Activated T-cell treated with anti-CD3 and anti-CD28 coated beads, Interleukin-2, amount 50 U/mL, for 1 hour (primary cell): ENCODE measurements around the gene SSX2IP.
"Not testable (repeated sequence)": the region's sequence is repeated elsewhere in the genome, so short reads cannot be mapped to it uniquely, and the experiment has no call there.

Experiments used
- DNase-seq: peaks from one replicate; pipeline ENCODE4 v3.0.0-alpha.2; 2020

SSX2IP gene, protein sequence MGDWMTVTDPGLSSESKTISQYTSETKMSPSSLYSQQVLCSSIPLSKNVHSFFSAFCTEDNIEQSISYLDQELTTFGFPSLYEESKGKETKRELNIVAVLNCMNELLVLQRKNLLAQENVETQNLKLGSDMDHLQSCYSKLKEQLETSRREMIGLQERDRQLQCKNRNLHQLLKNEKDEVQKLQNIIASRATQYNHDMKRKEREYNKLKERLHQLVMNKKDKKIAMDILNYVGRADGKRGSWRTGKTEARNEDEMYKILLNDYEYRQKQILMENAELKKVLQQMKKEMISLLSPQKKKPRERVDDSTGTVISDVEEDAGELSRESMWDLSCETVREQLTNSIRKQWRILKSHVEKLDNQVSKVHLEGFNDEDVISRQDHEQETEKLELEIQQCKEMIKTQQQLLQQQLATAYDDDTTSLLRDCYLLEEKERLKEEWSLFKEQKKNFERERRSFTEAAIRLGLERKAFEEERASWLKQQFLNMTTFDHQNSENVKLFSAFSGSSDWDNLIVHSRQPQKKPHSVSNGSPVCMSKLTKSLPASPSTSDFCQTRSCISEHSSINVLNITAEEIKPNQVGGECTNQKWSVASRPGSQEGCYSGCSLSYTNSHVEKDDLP

DNA sequence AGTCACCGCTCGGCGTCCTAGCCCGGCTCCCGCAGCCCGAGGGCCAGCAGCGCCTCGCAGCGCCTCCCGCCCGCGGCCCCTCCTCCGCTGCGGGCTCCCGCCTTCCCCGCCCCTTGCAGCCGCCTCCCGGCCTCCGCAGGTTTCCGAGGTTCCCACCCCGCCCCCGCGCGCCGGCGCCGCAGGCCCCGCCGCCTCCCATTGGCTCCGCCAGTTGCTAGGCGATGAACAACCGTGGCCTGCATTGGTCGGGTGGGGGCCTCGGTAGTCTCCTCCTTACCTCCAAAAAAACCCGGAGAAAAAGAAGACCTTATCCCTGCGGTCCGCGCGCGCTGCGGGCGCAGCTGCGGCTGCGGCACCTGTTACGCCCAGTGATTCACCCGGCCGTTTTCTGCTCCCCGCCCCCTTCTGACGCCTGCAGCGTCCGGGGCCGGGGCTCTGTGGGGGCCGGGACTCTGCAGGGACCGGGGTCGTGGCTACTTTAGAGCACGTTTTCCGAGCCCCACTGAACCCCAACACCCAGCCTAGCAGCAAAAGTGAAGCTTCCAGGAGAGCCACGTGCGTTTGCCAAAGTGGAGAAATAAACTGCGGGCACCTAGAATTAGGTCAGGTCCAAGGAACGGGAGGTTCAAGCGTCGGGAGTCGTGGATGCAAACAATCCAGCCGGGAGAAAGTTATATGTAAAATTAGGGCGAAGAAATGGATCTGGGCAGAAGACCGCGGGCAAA lies at the start of gene SSX2IP:
SSX2IP (minus strand) TSS at position 65 of the 725 bp plus-strand sequence. CDS start 19,242 bp downstream, outside the sequence.
- peak; percentile 100 for DNase-seq

- no peak for DNase-seq
Observed at GRCh38 chr1:84738237-84738636, 48.0 kb upstream of the SSX2IP start.

- no peak for DNase-seq
Observed at GRCh38 chr1:84737590-84737989, 47.3 kb upstream of the SSX2IP start.

DNA sequence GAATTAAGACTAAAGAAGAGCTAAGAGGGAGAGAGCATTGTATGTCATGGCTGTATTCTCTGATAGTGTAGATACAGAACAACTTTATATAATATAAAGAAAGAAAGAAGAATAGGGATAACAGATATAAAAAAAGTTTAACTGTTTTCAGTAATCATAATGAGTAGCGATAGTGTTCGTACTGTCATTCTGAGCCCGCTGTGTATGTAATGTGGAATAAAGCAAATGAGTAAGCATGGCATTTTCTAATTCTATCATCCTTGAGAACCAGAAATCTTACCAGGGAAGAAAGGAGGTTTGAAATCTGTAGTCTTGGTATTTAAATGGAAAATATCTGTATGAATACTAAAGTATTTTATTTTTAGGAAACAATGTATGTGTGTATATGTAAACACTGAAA lies 46.7 kb upstream of the SSX2IP start:
- DNase-seq = no peak

DNA sequence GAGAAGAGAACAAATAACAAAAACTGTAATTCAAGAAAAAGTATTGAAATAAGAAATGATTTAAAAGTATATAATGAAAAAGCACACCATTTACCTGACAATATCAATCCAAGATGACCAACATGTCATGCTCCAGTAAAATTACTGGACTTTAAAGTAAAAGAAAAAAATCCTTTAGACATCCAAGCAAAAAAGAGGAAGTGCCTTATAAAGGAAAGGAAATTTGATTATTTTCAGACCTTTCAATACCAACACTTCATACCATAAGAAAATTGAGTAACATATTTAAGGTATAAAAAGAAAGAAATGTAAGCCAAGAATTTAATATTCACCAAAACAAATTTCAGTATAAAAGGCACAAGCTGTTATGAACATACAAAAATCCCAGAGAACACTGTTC lies 46.2 kb upstream of the SSX2IP start:
- no peak for DNase-seq

GRCh38 chr1:84735483-84735882 lies 45.2 kb upstream of the SSX2IP start:
- no peak for DNase-seq

GRCh38 chr1:84732520-84732919 lies 42.3 kb upstream of the SSX2IP start:
- no peak for DNase-seq

DNA sequence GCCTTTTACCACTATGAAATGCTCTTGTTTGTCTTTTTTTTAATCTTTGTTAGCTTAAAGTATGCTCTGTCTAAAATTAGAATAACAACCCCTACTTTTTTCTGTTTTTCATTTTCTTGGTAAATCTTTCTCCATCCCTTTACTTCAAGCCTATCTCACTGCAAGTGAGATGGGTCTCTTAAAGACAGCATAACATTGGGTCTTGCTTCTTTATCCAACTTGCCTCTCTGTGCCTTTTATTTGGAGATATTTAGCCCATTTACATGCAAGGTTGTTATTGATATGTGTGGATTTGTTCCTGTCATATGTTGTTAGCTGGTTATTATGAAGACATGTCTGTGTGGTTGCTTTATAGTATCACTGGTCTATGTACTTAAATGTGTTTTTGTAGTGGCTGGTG lies 41.3 kb upstream of the SSX2IP start:
- no peak for DNase-seq

DNA sequence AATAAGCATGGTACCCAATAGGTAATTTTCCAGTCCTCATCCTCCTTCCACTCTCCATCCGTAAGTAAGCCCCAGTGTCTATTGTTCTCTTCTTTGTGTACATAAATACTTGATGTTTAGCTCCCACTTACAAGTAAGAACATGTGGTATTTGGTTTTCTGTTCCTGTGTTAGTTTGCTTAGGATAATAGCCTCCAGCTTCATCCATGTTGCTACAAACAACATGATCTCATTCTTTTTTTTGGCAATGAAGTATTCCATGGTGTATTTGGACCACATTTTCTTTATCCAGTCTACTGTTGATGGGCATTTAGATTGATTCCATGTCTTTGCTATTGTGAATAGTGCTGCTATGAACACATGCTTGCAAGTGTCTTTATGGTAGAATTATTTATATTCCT lies 37.5 kb upstream of the SSX2IP start:
- DNase-seq = not testable (repeated sequence)

- no peak for DNase-seq
Observed at GRCh38 chr1:84726593-84727499, 36.6 kb upstream of the SSX2IP start.

DNA sequence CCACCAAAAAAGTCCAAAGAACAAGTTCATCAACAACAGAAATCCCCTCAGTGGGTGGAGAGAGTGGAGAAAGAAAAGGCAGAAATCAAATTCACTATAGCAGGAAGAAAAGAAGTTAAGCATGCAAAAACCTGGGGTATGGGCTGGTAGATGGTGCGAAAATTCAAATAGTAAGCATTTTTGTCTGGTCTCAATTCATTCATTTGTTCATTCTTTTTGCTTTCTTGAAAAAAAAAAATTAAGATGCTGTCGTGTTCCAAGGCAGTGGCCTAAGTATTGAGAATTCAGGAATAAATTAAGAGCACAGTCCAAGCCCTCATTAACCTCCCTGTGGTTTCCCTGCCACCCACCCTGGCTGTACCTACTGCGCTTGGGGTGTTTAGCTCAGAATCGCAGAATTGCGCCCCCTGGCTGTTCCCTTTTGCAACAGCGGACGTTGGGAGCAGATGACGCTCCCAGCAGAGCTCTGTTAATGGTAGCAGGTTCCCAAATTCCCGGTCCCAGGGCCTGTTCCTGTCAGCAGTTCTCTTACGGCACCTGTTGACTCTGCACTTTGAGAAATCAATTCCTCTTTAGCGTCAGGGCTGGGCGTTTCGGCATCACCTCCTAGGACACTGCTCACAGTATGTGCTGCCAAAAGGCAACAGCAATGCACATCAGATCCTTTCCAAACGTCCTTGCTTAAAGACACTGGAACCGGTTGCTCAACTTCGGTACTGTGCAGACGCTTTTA lies 34.0 kb upstream of the SSX2IP start:
- DNase-seq = peak; percentile 60

GRCh38 chr1:84722794-84723193 lies 32.5 kb upstream of the SSX2IP start:
- no peak for DNase-seq

DNA sequence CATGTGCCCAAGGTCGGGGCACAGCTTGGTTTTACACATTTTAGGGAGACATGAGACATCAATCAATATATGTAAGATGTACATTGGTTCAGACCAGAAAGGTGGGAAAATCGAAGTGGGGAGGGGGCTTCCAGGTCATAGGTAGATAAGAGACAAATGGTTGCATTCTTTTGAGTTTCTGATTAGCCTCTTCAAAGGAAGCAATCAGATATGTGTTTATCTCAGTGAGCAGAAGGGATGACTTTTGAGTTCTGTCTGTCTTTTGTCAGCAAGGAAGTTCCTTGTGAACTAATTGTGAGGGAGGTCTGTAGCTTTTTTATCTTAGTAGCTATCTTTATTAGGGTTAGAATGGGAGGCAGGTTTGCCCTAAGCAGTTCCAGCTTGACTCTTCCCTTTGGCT lies 31.6 kb upstream of the SSX2IP start:
- DNase-seq = not testable (repeated sequence)

GRCh38 chr1:84721152-84721551 lies 30.9 kb upstream of the SSX2IP start:
- DNase-seq = no peak

DNA sequence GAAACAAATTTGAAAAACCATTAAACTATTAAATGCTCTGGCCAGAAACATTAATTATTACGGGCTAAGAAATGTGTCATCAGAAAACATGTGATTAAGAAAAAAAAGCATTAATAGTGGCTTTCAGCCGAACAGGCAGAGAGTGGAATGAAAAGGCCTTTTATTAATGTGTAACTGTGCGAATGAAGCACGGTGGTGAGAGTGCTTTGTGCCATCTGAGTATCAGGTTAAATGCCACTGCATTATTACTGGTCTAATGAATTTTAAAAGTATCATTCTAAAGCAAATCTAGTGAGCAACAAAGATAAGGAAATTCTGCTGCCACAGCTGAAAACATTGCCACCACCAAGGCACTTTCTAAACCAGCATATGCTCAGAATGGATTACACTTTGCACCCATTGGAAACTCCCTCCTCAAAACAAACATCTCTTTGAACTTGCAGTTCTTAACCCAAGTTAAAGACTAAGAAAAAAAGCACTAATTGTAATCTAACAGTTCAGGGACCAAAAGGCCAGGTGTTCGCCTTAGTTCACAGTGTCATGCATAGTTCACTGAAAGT lies 30.0 kb upstream of the SSX2IP start:
- no peak for DNase-seq

- no peak for DNase-seq
Observed at GRCh38 chr1:84719543-84720217, 29.4 kb upstream of the SSX2IP start.

- no peak for DNase-seq
Observed at GRCh38 chr1:84715342-84716019, 25.2 kb upstream of the SSX2IP start.

DNA sequence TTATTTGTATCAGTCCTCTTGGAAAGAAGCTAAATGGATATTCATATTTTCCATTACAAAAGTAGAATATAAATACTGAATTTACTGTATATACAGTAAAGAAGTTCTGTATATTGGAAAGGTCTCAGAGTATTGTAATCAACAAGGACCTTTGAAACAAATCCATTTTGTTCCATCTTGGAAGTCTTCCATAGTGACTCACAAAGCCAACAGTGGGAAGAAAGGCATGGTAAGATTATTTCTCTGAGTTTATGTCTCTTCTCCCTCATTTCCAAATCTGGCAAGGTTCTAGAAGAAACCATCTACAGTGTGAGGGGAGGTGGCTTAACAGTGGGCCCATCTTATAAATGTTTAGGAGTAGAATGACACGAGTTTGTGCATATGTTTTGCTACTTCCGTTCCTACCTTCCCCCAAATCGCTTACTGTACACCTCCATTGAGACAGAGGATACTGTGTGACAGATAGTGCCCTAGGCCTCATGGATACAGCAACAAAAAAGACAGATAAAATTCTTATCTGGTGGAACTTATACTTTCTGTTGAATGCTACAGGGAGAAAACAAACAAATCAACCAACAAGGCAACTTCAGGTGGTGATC lies 22.1 kb upstream of the SSX2IP start:
- DNase-seq = no peak

- no peak for DNase-seq
Observed at GRCh38 chr1:84711869-84712268, 21.6 kb upstream of the SSX2IP start.

DNA sequence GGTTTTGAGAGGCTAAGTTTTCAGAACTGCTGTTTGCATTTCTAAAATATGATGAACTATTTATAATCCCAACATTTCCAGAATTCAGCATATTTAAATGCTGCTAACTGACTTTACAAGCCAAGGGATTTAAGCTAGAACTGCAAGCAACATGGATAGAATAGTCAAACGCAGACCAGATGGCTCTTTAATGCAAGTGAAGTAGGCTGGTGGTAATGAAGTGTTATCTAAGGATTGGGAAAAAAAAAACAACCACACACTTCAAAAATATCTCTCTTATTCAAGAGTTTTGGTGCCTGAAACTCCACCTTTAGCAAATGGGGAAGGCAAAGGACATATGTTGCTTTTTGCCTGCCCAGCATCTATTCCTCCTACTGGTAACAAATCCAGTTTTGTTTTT lies 20.9 kb upstream of the SSX2IP start:
- no peak for DNase-seq
